ENCODE results near the gene SNPH.

- TF ChIP-seq ZNF544 (tag by site-specific recombination; IDR thresholded peaks at IDR 0.05) (no peak), CTCF (tag by site-specific recombination; IDR thresholded peaks at IDR 0.05) (no peak), ZNF280D (tag by site-specific recombination; IDR thresholded peaks at IDR 0.05) (no peak), ZSCAN18 (tag by site-specific recombination; IDR thresholded peaks at IDR 0.05) (no peak), ZNF121 (tag by site-specific recombination; IDR thresholded peaks at IDR 0.05) (no peak), ZNF398 (tag by site-specific recombination; IDR thresholded peaks at IDR 0.05) (no peak), ZBTB7A (tag by site-specific recombination; IDR thresholded peaks at IDR 0.05; ENCODE audit: low read depth) (no peak), MEIS1 (CRISPR knock-in tag; IDR thresholded peaks at IDR 0.05; ENCODE audit: borderline replicate concordance) (no peak), ZNF510 (tag by site-specific recombination; IDR thresholded peaks at IDR 0.05; ENCODE audit: insufficient replicate concordance) (no peak)
These were observed 92.0 kb downstream of the SNPH start for GRCh38 chr20:1357921-1358671.
